ENCODE measurements around the gene MYH13. TPM values are rescaled to one million over a fixed set of nuclear protein-coding genes. Genes with fewer than 3 reads are reported as not detected.

The MYH13 gene
- total RNA-seq (2014; rRNA removed; shearing (Covaris generic)): not detected in 2 replicates
- not detected in 2 replicates for polyA plus RNA-seq (2014; cell fraction: nucleus; rRNA removed)

- DNase-seq (ENCODE audit: extremely low read depth, low read depth): no peak
Observed at GRCh38 chr17:10372906-10373305, at the start of gene MYH13. Gene MYH13 (minus strand): TSS chr17:10373006. CDS start chr17:10364530, 8,476 bp downstream.

- no peak for DNase-seq (ENCODE audit: extremely low read depth, low read depth)
Observed at GRCh38 chr17:10421900-10422542, 49.2 kb upstream of the MYH13 start, which contains the start of gene MYH8. Gene MYH8 (minus strand): TSS chr17:10421950. CDS start chr17:10420227, 1,723 bp downstream.

GRCh38 chr17:10421211-10421610 lies 48.4 kb upstream of the MYH13 start:
- no peak for DNase-seq (ENCODE audit: extremely low read depth, low read depth)

GRCh38 chr17:10420811-10421210 lies 48.0 kb upstream of the MYH13 start:
- no peak for DNase-seq (ENCODE audit: extremely low read depth, low read depth)

GRCh38 chr17:10417431-10417830 lies 44.6 kb upstream of the MYH13 start:
- DNase-seq (ENCODE audit: extremely low read depth, low read depth): no peak

GRCh38 chr17:10415161-10415560 lies 42.4 kb upstream of the MYH13 start:
- no peak for DNase-seq (ENCODE audit: extremely low read depth, low read depth)

- no peak for DNase-seq (ENCODE audit: extremely low read depth, low read depth)
Observed at GRCh38 chr17:10403589-10403988, 30.8 kb upstream of the MYH13 start.

GRCh38 chr17:10398352-10398751 lies 25.5 kb upstream of the MYH13 start:
- DNase-seq (ENCODE audit: extremely low read depth, low read depth): no peak

- DNase-seq (ENCODE audit: extremely low read depth, low read depth): no peak
Observed at GRCh38 chr17:10396524-10397163, 23.8 kb upstream of the MYH13 start.

- DNase-seq (ENCODE audit: extremely low read depth, low read depth): no peak
Observed at GRCh38 chr17:10394201-10394887, 21.5 kb upstream of the MYH13 start.

- DNase-seq (ENCODE audit: extremely low read depth, low read depth): no peak
Observed at GRCh38 chr17:10392880-10393279, 20.1 kb upstream of the MYH13 start.

GRCh38 chr17:10385871-10386270 lies 13.1 kb upstream of the MYH13 start:
- no peak for DNase-seq (ENCODE audit: extremely low read depth, low read depth)

- DNase-seq (ENCODE audit: extremely low read depth, low read depth): no peak
Observed at GRCh38 chr17:10384175-10384574, 11.4 kb upstream of the MYH13 start.

GRCh38 chr17:10380631-10381408 lies 8.0 kb upstream of the MYH13 start:
- no peak for DNase-seq (ENCODE audit: extremely low read depth, low read depth)

- no peak for DNase-seq (ENCODE audit: extremely low read depth, low read depth)
Observed at GRCh38 chr17:10370016-10370608, 2.7 kb downstream of the MYH13 start.

GRCh38 chr17:10369239-10369638 lies 3.6 kb downstream of the MYH13 start:
- DNase-seq (ENCODE audit: extremely low read depth, low read depth): no peak

GRCh38 chr17:10368561-10368960 lies 4.2 kb downstream of the MYH13 start:
- DNase-seq (ENCODE audit: extremely low read depth, low read depth): no peak

- no peak for DNase-seq (ENCODE audit: extremely low read depth, low read depth)
Observed at GRCh38 chr17:10360578-10360977, 12.2 kb downstream of the MYH13 start.

- no peak for DNase-seq (ENCODE audit: extremely low read depth, low read depth)
Observed at GRCh38 chr17:10357768-10358167, 15.0 kb downstream of the MYH13 start.

- DNase-seq (ENCODE audit: extremely low read depth, low read depth): no peak
Observed at GRCh38 chr17:10354651-10355050, 18.2 kb downstream of the MYH13 start.
